Smooth muscle cell (in vitro differentiated cells): ENCODE data around the gene GULP1. TPM values are rescaled to one million over a fixed set of nuclear protein-coding genes. Genes with fewer than 3 reads are reported as not detected.

Source experiments
- DNase-seq: peaks from one replicate; lab custom pipeline; 2025; ENCODE audit not compliant: unreplicated experiment; lab: John Stamatoyannopoulos, UW
- H2AFZ ChIP-seq: fragments of 200-600 bp; sonication (generic); 2 replicates; pipeline ENCODE4 v1.6.0; 2016; ENCODE audit warnings: antibody characterized with exemption, low read depth, mild to moderate bottlenecking
- H3F3A ChIP-seq: fragments of 200-600 bp; sonication (generic); 2 replicates; pipeline ENCODE4 v1.6.0; 2017; ENCODE audit warnings: antibody characterized with exemption, low read depth
- H3K27ac ChIP-seq: fragments of 200-600 bp; sonication (generic); 2 replicates; pipeline ENCODE4 v1.5.1; 2016; ENCODE audit warnings: low read depth, mild to moderate bottlenecking
- H3K27me3 ChIP-seq: fragments of 200-600 bp; sonication (generic); 2 replicates; pipeline ENCODE4 v1.6.1; 2016; ENCODE audit warnings: low read depth, mild to moderate bottlenecking
- H3K36me3 ChIP-seq: fragments of 200-600 bp; sonication (generic); 2 replicates; pipeline ENCODE4 v1.5.1; 2016; ENCODE audit warnings: low read depth
- H3K4me1 ChIP-seq: fragments of 200-600 bp; sonication (generic); 2 replicates; pipeline ENCODE4 v1.5.1; 2016; ENCODE audit warnings: low read depth
- H3K4me2 ChIP-seq: fragments of 200-600 bp; sonication (generic); 2 replicates; pipeline ENCODE4 v1.6.0; 2016; ENCODE audit warnings: mild to moderate bottlenecking
- H3K4me3 ChIP-seq: fragments of 200-600 bp; sonication (generic); 2 replicates; pipeline ENCODE4 v1.5.1; 2016; ENCODE audit warnings: mild to moderate bottlenecking
- H3K79me2 ChIP-seq: fragments of 200-600 bp; sonication (generic); 2 replicates; pipeline ENCODE4 v1.6.0; 2016; ENCODE audit warnings: low read depth, mild to moderate bottlenecking
- H3K9ac ChIP-seq: fragments of 200-600 bp; sonication (generic); 2 replicates; pipeline ENCODE4 v1.6.0; 2016; ENCODE audit warnings: low read depth
- H3K9me3 ChIP-seq: fragments of 200-600 bp; sonication (generic); replicated peaks from 2 replicates; pipeline ENCODE4 v1.5.1; 2016; ENCODE audit warnings: low read depth
- H4K20me1 ChIP-seq: fragments of 200-600 bp; sonication (generic); 2 replicates; pipeline ENCODE4 v1.6.0; 2016; ENCODE audit warnings: low read depth
- CTCF ChIP-seq: fragments of 200-600 bp; sonication (generic); IDR thresholded peaks from 2 replicates; pipeline ENCODE4 v1.5.1; 2017; ENCODE audit warnings: borderline replicate concordance, mild to moderate bottlenecking, antibody characterized with exemption; ENCODE audit not compliant: insufficient read depth, poor library complexity, severe bottlenecking
- whole genome bisulfite sequencing: methylation state at CpG from one replicate; pipeline ENCODE4 v1.1.7; 2016; ENCODE audit warnings: low lambda C conversion rate; 5-methylcytosine and 5-hydroxymethylcytosine counted together
- polyA plus RNA-seq: library from polyadenylated mRNA; unstranded; fragments of >200 nt; fragmentation: Nextera tagmentation; extraction: Ambion mirVana; gene quantifications from 2 replicates; pipeline ENCODE4 v1.2.1, GENCODE V29; 2016
- total RNA-seq: library from RNA; depleted of rRNA; stranded (reverse); fragments of >200 nt; gene quantifications from 2 replicates; pipeline ENCODE4 v1.2.3, GENCODE V29; 2014

GULP1 gene
- total and polyA plus RNA-seq, 2 experiments from 2014 or later, result 40.2 to 115 TPM

- Histone ChIP-seq H3K27ac (peak overlapping the region; percentile 76), H3K9ac (no peak overlapping the region), H3K36me3 (no peaks in the 10 kb centered on the region), H3K9me3 (no peaks in the 10 kb centered on the region), H3K4me3 (peak overlapping the region; percentile 1), H3K4me1 (peaks cover 21% of the 10 kb centered on the region), H3K4me2 (peak overlapping the region; percentile 53), H4K20me1 (no peaks in the 10 kb centered on the region), H3K27me3 (no peaks in the 10 kb centered on the region), H3K79me2 (peaks cover 4% of the 10 kb centered on the region), H2AFZ (no peak overlapping the region), H3F3A (peaks cover 22% of the 10 kb centered on the region)
- WGBS, result 19% methylated on average over 4 of the region's 4 CpGs
- DNase-seq, result no peak
- TF ChIP-seq CTCF, result no peak
Observed at GRCh38 chr2:188623995-188624643, 332.4 kb downstream of the GULP1 start.

GRCh38 chr2:188627471-188627870, 335.8 kb downstream of the GULP1 start:
- peak overlapping the region; percentile 9 for H2AFZ ChIP-seq
- whole genome bisulfite sequencing, result 50% methylated on average over 3 of the region's 3 CpGs
- no peak overlapping the region for H3K4me3 ChIP-seq
- H3K27me3 ChIP-seq, result no peaks in the 10 kb centered on the region
- no peak overlapping the region for H3K9ac ChIP-seq
- peaks cover 4% of the 10 kb centered on the region for H3K79me2 ChIP-seq
- peak overlapping the region; percentile 10 for H3K27ac ChIP-seq
- no peak for DNase-seq
- H3K36me3 ChIP-seq, result no peaks in the 10 kb centered on the region
- no peaks in the 10 kb centered on the region for H4K20me1 ChIP-seq
- peak overlapping the region; percentile 10 for H3K4me2 ChIP-seq
- no peaks in the 10 kb centered on the region for H3K9me3 ChIP-seq
- peaks cover 35% of the 10 kb centered on the region for H3K4me1 ChIP-seq
- H3F3A ChIP-seq, result peaks cover 34% of the 10 kb centered on the region
- TF ChIP-seq CTCF, result no peak

DNA sequence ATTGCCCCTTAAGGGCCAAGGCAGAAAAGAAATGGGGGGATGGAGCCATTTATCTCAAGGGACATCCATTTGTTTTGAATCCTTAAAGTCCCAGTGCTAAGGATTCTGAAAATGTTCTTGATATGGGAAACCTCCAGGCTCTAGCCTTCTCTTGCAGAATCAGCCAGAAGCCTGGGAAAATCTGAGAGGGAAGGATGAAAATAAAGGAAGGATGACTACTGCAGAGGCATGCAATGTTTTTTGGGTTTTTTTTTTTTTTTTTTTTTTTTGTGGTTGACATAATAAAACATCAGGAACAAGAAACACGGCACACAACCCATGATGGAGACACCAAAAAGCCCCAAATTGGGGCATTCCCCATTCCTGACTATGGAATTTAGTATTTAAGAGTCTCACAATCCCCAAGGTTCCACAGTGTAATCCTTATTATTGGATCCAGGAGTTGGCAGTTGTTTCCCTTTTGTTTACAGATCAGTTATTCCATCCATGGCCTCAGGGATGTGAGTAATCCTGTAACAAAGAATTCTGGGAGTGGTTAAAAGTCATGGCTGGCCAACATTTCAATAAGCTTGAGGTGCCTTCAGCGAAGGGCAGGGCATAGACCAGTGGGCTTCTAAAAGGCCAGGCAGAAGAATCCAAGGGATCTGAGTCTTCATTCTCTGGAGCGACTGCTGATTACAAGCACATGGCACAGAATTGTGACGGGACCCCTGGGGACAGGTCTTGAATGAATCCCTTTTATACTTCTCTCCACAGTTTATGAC, 337.5 kb downstream of the GULP1 start:
- no peak for DNase-seq
- peaks cover 24% of the 10 kb centered on the region for H3F3A ChIP-seq
- no peaks in the 10 kb centered on the region for H3K9me3 ChIP-seq
- H3K36me3 ChIP-seq, result no peaks in the 10 kb centered on the region
- H3K4me3 ChIP-seq, result no peak overlapping the region
- no peak for TF ChIP-seq CTCF
- H3K4me2 ChIP-seq, result peak overlapping the region; percentile 38
- peaks cover 4% of the 10 kb centered on the region for H3K79me2 ChIP-seq
- H3K27ac ChIP-seq, result peak overlapping the region; percentile 65
- H3K27me3 ChIP-seq, result no peaks in the 10 kb centered on the region
- peaks cover 23% of the 10 kb centered on the region for H3K4me1 ChIP-seq
- H4K20me1 ChIP-seq, result no peaks in the 10 kb centered on the region
- H2AFZ ChIP-seq, result peak overlapping the region; percentile 67
- no peak overlapping the region for H3K9ac ChIP-seq
- 74% methylated on average over 4 of the region's 4 CpGs for WGBS
